Effector memory CD4-positive, alpha-beta T cell (primary cell): ENCODE measurements around the gene CRHR2.

Experiments used
- DNase-seq, 3 donors: peaks; one replicate each; pipeline ENCODE4 v3.0.0-alpha.2; 2020
- H3K27ac ChIP-seq: 2 replicates; pipeline ENCODE4 v1.7.0; 2013; ENCODE audit warnings: mild to moderate bottlenecking, low read length, moderate library complexity; ENCODE audit not compliant: insufficient read depth, poor library complexity, severe bottlenecking
- H3K27me3 ChIP-seq: replicated peaks from 2 replicates; pipeline ENCODE4 v1.7.0; 2013; ENCODE audit warnings: mild to moderate bottlenecking, low read length; ENCODE audit not compliant: insufficient read depth, control insufficient read depth, poor library complexity, severe bottlenecking
- H3K36me3 ChIP-seq: 2 replicates; pipeline ENCODE4 v1.7.0; 2013; ENCODE audit warnings: mild to moderate bottlenecking, low read length, moderate library complexity; ENCODE audit not compliant: control insufficient read depth, insufficient read depth
- H3K4me1 ChIP-seq: 2 replicates; pipeline ENCODE4 v1.7.0; 2013; ENCODE audit warnings: low read length, mild to moderate bottlenecking; ENCODE audit not compliant: control insufficient read depth, insufficient read depth, poor library complexity, severe bottlenecking
- H3K4me3 ChIP-seq: 2 replicates; pipeline ENCODE4 v1.7.0; 2013; ENCODE audit warnings: low read length, low read depth, mild to moderate bottlenecking; ENCODE audit not compliant: insufficient read depth, poor library complexity, severe bottlenecking
- H3K9me3 ChIP-seq: 2 replicates; pipeline ENCODE4 v1.7.0; 2013; ENCODE audit warnings: mild to moderate bottlenecking, low read length, moderate library complexity; ENCODE audit not compliant: control insufficient read depth

CRHR2 gene

GRCh38 chr7:30697719-30698460 is 15.6 kb upstream of the CRHR2 start:
- no peak for DNase-seq
- Histone ChIP-seq H3K4me1 (no peaks in the 10 kb centered on the region), H3K4me3 (no peak overlapping the region), H3K9me3 (no peaks in the 10 kb centered on the region), H3K36me3 (no peaks in the 10 kb centered on the region), H3K27ac (no peak overlapping the region), H3K27me3 (no peaks in the 10 kb centered on the region)

GRCh38 chr7:30694774-30695721 is 12.8 kb upstream of the CRHR2 start:
- Histone ChIP-seq H3K4me1 (no peaks in the 10 kb centered on the region), H3K27ac (no peak overlapping the region), H3K36me3 (no peaks in the 10 kb centered on the region), H3K27me3 (no peaks in the 10 kb centered on the region), H3K4me3 (no peak overlapping the region), H3K9me3 (no peaks in the 10 kb centered on the region)
- DNase-seq = no peak

GRCh38 chr7:30694218-30694745 is 12.0 kb upstream of the CRHR2 start:
- H3K27ac ChIP-seq = no peak overlapping the region
- H3K36me3 ChIP-seq = no peaks in the 10 kb centered on the region
- H3K9me3 ChIP-seq = no peaks in the 10 kb centered on the region
- no peaks in the 10 kb centered on the region for H3K27me3 ChIP-seq
- H3K4me1 ChIP-seq = no peaks in the 10 kb centered on the region
- no peak for DNase-seq
- no peak overlapping the region for H3K4me3 ChIP-seq

- H3K27ac ChIP-seq = no peak overlapping the region
- no peaks in the 10 kb centered on the region for H3K9me3 ChIP-seq
- H3K4me1 ChIP-seq = no peaks in the 10 kb centered on the region
- no peaks in the 10 kb centered on the region for H3K36me3 ChIP-seq
- H3K4me3 ChIP-seq = no peak overlapping the region
- DNase-seq = no peak
- no peaks in the 10 kb centered on the region for H3K27me3 ChIP-seq
Measured at GRCh38 chr7:30692882-30693281, 10.6 kb upstream of the CRHR2 start.

- no peak for DNase-seq
- Histone ChIP-seq H3K4me1 (no peaks in the 10 kb centered on the region), H3K36me3 (no peaks in the 10 kb centered on the region), H3K4me3 (no peak overlapping the region), H3K9me3 (no peaks in the 10 kb centered on the region), H3K27me3 (no peaks in the 10 kb centered on the region), H3K27ac (no peak overlapping the region)
Measured at GRCh38 chr7:30692438-30692837, 10.2 kb upstream of the CRHR2 start.

GRCh38 chr7:30690011-30690410 is 7.8 kb upstream of the CRHR2 start:
- Histone ChIP-seq H3K27ac (no peak overlapping the region), H3K9me3 (no peaks in the 10 kb centered on the region), H3K27me3 (no peaks in the 10 kb centered on the region), H3K4me1 (no peaks in the 10 kb centered on the region), H3K4me3 (no peak overlapping the region), H3K36me3 (no peaks in the 10 kb centered on the region)
- DNase-seq = no peak

GRCh38 chr7:30688718-30689221 is 6.5 kb upstream of the CRHR2 start:
- no peak for DNase-seq
- Histone ChIP-seq H3K9me3 (no peaks in the 10 kb centered on the region), H3K27ac (no peak overlapping the region), H3K36me3 (no peaks in the 10 kb centered on the region), H3K4me1 (no peaks in the 10 kb centered on the region), H3K27me3 (no peaks in the 10 kb centered on the region), H3K4me3 (no peak overlapping the region)

- Histone ChIP-seq H3K9me3 (no peaks in the 10 kb centered on the region), H3K36me3 (no peaks in the 10 kb centered on the region), H3K27ac (no peak overlapping the region), H3K4me1 (peaks cover 2% of the 10 kb centered on the region), H3K4me3 (no peak overlapping the region), H3K27me3 (no peaks in the 10 kb centered on the region)
- no peak for DNase-seq
Measured at GRCh38 chr7:30687604-30688003, 5.3 kb upstream of the CRHR2 start.

- Histone ChIP-seq H3K27ac (no peak overlapping the region), H3K4me3 (no peak overlapping the region), H3K36me3 (no peaks in the 10 kb centered on the region), H3K27me3 (peaks cover 13% of the 10 kb centered on the region), H3K4me1 (peaks cover 12% of the 10 kb centered on the region), H3K9me3 (no peaks in the 10 kb centered on the region)
- DNase-seq = no peak
Measured at GRCh38 chr7:30684351-30684750, 2.1 kb upstream of the CRHR2 start.

- H3K9me3 ChIP-seq = no peaks in the 10 kb centered on the region
- no peak for DNase-seq
- no peak overlapping the region for H3K4me3 ChIP-seq
- no peak overlapping the region for H3K27ac ChIP-seq
- H3K27me3 ChIP-seq = peaks cover 13% of the 10 kb centered on the region
- peaks cover 12% of the 10 kb centered on the region for H3K4me1 ChIP-seq
- no peaks in the 10 kb centered on the region for H3K36me3 ChIP-seq
Measured at GRCh38 chr7:30683816-30684215, 1.6 kb upstream of the CRHR2 start.
